ENCODE measurements around the gene ABHD2. TPM values are rescaled to one million over a fixed set of nuclear protein-coding genes. Genes with fewer than 3 reads are reported as not detected.
A peak's percentile ranks its signal among the peaks of the same experiment; 100 is the strongest.

The ABHD2 gene
- total RNA-seq, 1 donor from 2014 or later, result 202 TPM

- H3K27me3 ChIP-seq (ENCODE audit: low read depth), result no peaks in the 10 kb centered on the region
- H3K4me3 ChIP-seq, result no peak overlapping the region
- intact Hi-C loops (cut with DNase I), result no loop called here
- H3K36me3 ChIP-seq, result peaks cover 43% of the 10 kb centered on the region
- no peak overlapping the region for H3K27ac ChIP-seq
- no peaks in the 10 kb centered on the region for H3K9me3 ChIP-seq
- H3K4me1 ChIP-seq, result peaks cover 13% of the 10 kb centered on the region
- TF ChIP-seq CTCF (IDR thresholded peaks at IDR 0.05), result no peak
- DNase-seq (no peak), ATAC-seq (no peak)
Measured at GRCh38 chr15:89201465-89202005, 113.3 kb downstream of the ABHD2 start.

GRCh38 chr15:89203705-89204273 is 115.5 kb downstream of the ABHD2 start:
- no peak overlapping the region for H3K4me3 ChIP-seq
- H3K4me1 ChIP-seq, result peaks cover 9% of the 10 kb centered on the region
- DNase-seq, result no peak
- no peak for ATAC-seq
- H3K27ac ChIP-seq, result no peak overlapping the region
- no peak for TF ChIP-seq CTCF (IDR thresholded peaks at IDR 0.05)
- no peaks in the 10 kb centered on the region for H3K9me3 ChIP-seq
- H3K36me3 ChIP-seq, result peaks cover 20% of the 10 kb centered on the region
- no peaks in the 10 kb centered on the region for H3K27me3 ChIP-seq (ENCODE audit: low read depth)
- intact Hi-C loops (cut with DNase I), result no loop called here

GRCh38 chr15:89205991-89206585 is 117.8 kb downstream of the ABHD2 start:
- H3K27ac ChIP-seq, result no peak overlapping the region
- H3K36me3 ChIP-seq, result no peaks in the 10 kb centered on the region
- no peak overlapping the region for H3K4me3 ChIP-seq
- no peaks in the 10 kb centered on the region for H3K9me3 ChIP-seq
- no peak for TF ChIP-seq CTCF (IDR thresholded peaks at IDR 0.05)
- DNase-seq, result no peak
- peaks cover 9% of the 10 kb centered on the region for H3K4me1 ChIP-seq
- no peak for ATAC-seq
- intact Hi-C loops (cut with DNase I), result no loop called here
- no peaks in the 10 kb centered on the region for H3K27me3 ChIP-seq (ENCODE audit: low read depth)

GRCh38 chr15:89206908-89207331 is 118.7 kb downstream of the ABHD2 start:
- intact Hi-C loops (cut with DNase I), result no loop called here
- Histone ChIP-seq H3K27ac (no peak overlapping the region), H3K4me1 (peaks cover 9% of the 10 kb centered on the region), H3K9me3 (no peaks in the 10 kb centered on the region), H3K36me3 (no peaks in the 10 kb centered on the region), H3K27me3 (ENCODE audit: low read depth) (no peaks in the 10 kb centered on the region), H3K4me3 (peak overlapping the region; percentile 25)
- TF ChIP-seq CTCF (IDR thresholded peaks at IDR 0.05), result peak; percentile 99
- DNase-seq, result peak; percentile 87
- ATAC-seq, result peak; percentile 90 to 92

GRCh38 chr15:89208256-89208655 is 120.0 kb downstream of the ABHD2 start:
- Histone ChIP-seq H3K9me3 (no peaks in the 10 kb centered on the region), H3K4me3 (no peak overlapping the region), H3K36me3 (no peaks in the 10 kb centered on the region), H3K27ac (no peak overlapping the region), H3K27me3 (ENCODE audit: low read depth) (no peaks in the 10 kb centered on the region), H3K4me1 (peaks cover 9% of the 10 kb centered on the region)
- intact Hi-C loops (cut with DNase I), result no loop called here
- DNase-seq, result no peak
- ATAC-seq, result no peak
- TF ChIP-seq CTCF (IDR thresholded peaks at IDR 0.05), result no peak
